SU-DHL-6 (cell line): ENCODE results near the gene DMRT1.

Experiments
- H2AFZ ChIP-seq: fragments of 200-600 bp; sonication (generic); 2 replicates; pipeline ENCODE4 v1.6.1; 2014; ENCODE audit warnings: low read depth, mild to moderate bottlenecking, moderate library complexity, mixed read lengths, antibody characterized with exemption, low read length; ENCODE audit not compliant: severe bottlenecking
- H3F3A ChIP-seq: fragments of 200-600 bp; shearing (Covaris generic); 2 replicates; pipeline ENCODE4 v1.6.0; 2016; ENCODE audit warnings: antibody characterized with exemption, mild to moderate bottlenecking; ENCODE audit not compliant: insufficient read depth
- H3K27ac ChIP-seq: fragments of 200-600 bp; sonication (generic); 2 replicates; pipeline ENCODE4 v1.5.1; 2016; ENCODE audit warnings: low read depth, mild to moderate bottlenecking, low read length, moderate library complexity, mixed read lengths
- H3K27me3 ChIP-seq: fragments of 200-600 bp; sonication (generic), shearing (Covaris generic); 2 replicates; pipeline ENCODE4 v1.6.0; 2014; ENCODE audit warnings: mild to moderate bottlenecking, low read length
- H3K36me3 ChIP-seq: fragments of 200-600 bp; sonication (generic); 2 replicates; pipeline ENCODE4 v1.6.1; 2014; ENCODE audit warnings: mild to moderate bottlenecking, low read length, mixed read lengths
- H3K4me2 ChIP-seq: fragments of 300-600, 200-600 bp; shearing (Covaris generic), sonication (generic); 2 replicates; pipeline ENCODE4 v1.6.0; 2014; ENCODE audit warnings: low read length, low read depth, mild to moderate bottlenecking; ENCODE audit not compliant: poor library complexity, severe bottlenecking
- H3K4me3 ChIP-seq: fragments of 200-600 bp; sonication (generic); 2 replicates; pipeline ENCODE4 v1.5.1; 2014; ENCODE audit warnings: antibody characterized with exemption, low read length, mild to moderate bottlenecking, mixed read lengths; ENCODE audit not compliant: insufficient read depth, poor library complexity, severe bottlenecking
- H3K79me2 ChIP-seq: fragments of 200-600 bp; sonication (generic); 2 replicates; pipeline ENCODE4 v1.6.1; 2014; ENCODE audit warnings: mild to moderate bottlenecking, low read length, moderate library complexity; ENCODE audit not compliant: insufficient read depth
- H3K9ac ChIP-seq: fragments of 200-600 bp; sonication (generic); 2 replicates; pipeline ENCODE4 v1.7.0; 2014; ENCODE audit warnings: mild to moderate bottlenecking, low read length
- H3K9me2 ChIP-seq: fragments of 200-600 bp; sonication (generic); replicated peaks from 2 replicates; pipeline ENCODE4 v1.6.1; 2014; ENCODE audit warnings: low read length; ENCODE audit not compliant: insufficient read depth
- H3K9me3 ChIP-seq: fragments of 200-600 bp; sonication (generic); 2 replicates; pipeline ENCODE4 v1.6.1; 2014; ENCODE audit warnings: low read length, mixed read lengths; ENCODE audit not compliant: insufficient read depth
- H4K20me1 ChIP-seq: fragments of 200-600 bp; sonication (generic); 2 replicates; pipeline ENCODE4 v1.6.1; 2014; ENCODE audit warnings: low read depth, mild to moderate bottlenecking, antibody characterized with exemption, low read length, moderate library complexity, mixed read lengths
- CTCF ChIP-seq: fragments of 200-600 bp; sonication (generic); IDR thresholded peaks from one replicate; pipeline ENCODE4 v1.5.1; 2017; ENCODE audit warnings: antibody characterized with exemption, mild to moderate bottlenecking, low read length, moderate library complexity; ENCODE audit not compliant: insufficient read depth, poor library complexity, severe bottlenecking
- EZH2phosphoT487 ChIP-seq: fragments of 200-600 bp; sonication (generic), shearing (Covaris generic); conservative IDR thresholded peaks from 2 replicates; pipeline ENCODE4 v1.6.1; 2018; ENCODE audit warnings: mild to moderate bottlenecking, antibody characterized with exemption, low read length, moderate library complexity, mixed read lengths

The DMRT1 gene

DNA sequence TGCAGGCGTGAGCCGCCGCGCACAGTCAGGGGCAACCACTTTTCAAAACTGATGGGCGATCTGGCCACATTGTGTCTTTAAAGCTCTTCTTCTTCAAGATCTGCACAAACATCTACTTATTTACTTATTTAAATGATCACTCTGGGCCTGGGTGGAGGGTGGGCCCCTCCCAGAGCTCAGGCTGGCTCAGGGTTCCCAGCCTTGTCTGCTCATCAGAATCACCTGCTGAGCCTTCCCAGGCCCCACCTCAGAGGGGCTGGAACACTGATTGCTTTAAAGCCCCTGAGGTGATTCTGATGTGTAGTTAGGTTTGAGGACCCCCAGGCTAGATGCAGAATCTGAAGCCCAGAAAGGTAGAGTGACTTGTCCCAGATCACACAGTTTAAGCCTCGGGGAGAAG, 45.6 kb upstream of the DMRT1 start:
- Histone ChIP-seq H3K79me2 (no peaks in the 10 kb centered on the region), H3K4me2 (no peak overlapping the region), H3K27me3 (no peaks in the 10 kb centered on the region), H2AFZ (no peak overlapping the region), H3K9me2 (no peaks in the 10 kb centered on the region), H3K9me3 (no peaks in the 10 kb centered on the region), H3K9ac (no peak overlapping the region), H3K27ac (no peak overlapping the region), H4K20me1 (no peaks in the 10 kb centered on the region), H3K4me3 (no peak overlapping the region), H3K36me3 (no peaks in the 10 kb centered on the region), H3F3A (no peaks in the 10 kb centered on the region)
- no peak for TF ChIP-seq CTCF
- no peak for TF ChIP-seq EZH2phosphoT487

DNA sequence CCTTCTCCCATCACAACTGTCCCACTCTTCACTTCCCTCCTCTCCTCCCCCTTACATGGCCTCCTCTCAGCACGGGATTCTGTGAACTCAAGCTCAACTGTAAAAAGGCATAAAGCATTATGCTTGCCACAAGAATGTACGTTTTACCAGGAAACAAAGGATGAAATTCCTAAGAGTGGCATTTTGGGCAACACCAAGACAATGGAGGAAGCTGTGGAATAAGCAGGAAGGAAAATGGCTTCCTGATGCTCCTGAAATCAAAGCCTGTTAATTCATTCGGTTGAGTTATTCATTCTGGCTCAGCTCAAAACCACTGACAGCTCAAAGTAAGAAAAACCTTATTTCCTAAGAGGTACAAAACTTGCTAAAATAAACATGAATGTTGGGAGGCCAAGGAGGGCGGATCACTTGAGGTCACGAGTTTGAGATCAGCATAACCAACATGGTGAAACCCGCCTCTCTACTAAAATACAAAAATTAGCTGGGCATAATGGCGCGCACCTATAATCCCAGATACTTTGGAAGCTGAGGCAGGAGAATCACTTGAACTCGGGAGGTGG, 40.8 kb upstream of the DMRT1 start:
- H2AFZ ChIP-seq: no peak overlapping the region
- H3K4me3 ChIP-seq: no peak overlapping the region
- no peaks in the 10 kb centered on the region for H3K9me3 ChIP-seq
- no peaks in the 10 kb centered on the region for H3F3A ChIP-seq
- H3K36me3 ChIP-seq: no peaks in the 10 kb centered on the region
- H4K20me1 ChIP-seq: no peaks in the 10 kb centered on the region
- H3K9me2 ChIP-seq: no peaks in the 10 kb centered on the region
- TF ChIP-seq CTCF: no peak
- TF ChIP-seq EZH2phosphoT487: no peak
- H3K79me2 ChIP-seq: no peaks in the 10 kb centered on the region
- H3K27ac ChIP-seq: no peak overlapping the region
- no peaks in the 10 kb centered on the region for H3K27me3 ChIP-seq
- no peak overlapping the region for H3K9ac ChIP-seq
- H3K4me2 ChIP-seq: no peak overlapping the region

- H4K20me1 ChIP-seq: no peaks in the 10 kb centered on the region
- H3K9me2 ChIP-seq: no peaks in the 10 kb centered on the region
- no peaks in the 10 kb centered on the region for H3K9me3 ChIP-seq
- no peaks in the 10 kb centered on the region for H3K36me3 ChIP-seq
- no peak overlapping the region for H2AFZ ChIP-seq
- no peak overlapping the region for H3K4me2 ChIP-seq
- H3K27me3 ChIP-seq: no peaks in the 10 kb centered on the region
- no peak for TF ChIP-seq EZH2phosphoT487
- TF ChIP-seq CTCF: no peak
- H3K27ac ChIP-seq: no peak overlapping the region
- H3K9ac ChIP-seq: no peak overlapping the region
- no peaks in the 10 kb centered on the region for H3K79me2 ChIP-seq
- no peak overlapping the region for H3K4me3 ChIP-seq
- no peaks in the 10 kb centered on the region for H3F3A ChIP-seq
These were observed 40.0 kb upstream of the DMRT1 start for GRCh38 chr9:801399-802071.
